Esophagus mucosa (tissue), 1 donor: Measurements from ENCODE around the gene MERTK. TPM values are rescaled to one million over a fixed set of nuclear protein-coding genes. Genes with fewer than 3 reads are reported as not detected.
A peak's percentile ranks its signal among the peaks of the same experiment; 100 is the strongest.
"Not testable (repeated sequence)": the region's sequence is repeated elsewhere in the genome, so short reads cannot be mapped to it uniquely, and the experiment has no call there.

ENCODE experiments used
- ATAC-seq: fragments of 200-7000 bp; cut with Tn5 transposase; one replicate; pipeline ENCODE4 v1.9.1; 2020
- total RNA-seq: library from RNA; stranded (reverse); gene quantifications from one replicate; pipeline ENCODE4 v1.2.4, GENCODE V29; 2023
- donor health status: DM: yes; HTN: yes; CAD: no.

Gene MERTK
- total RNA-seq, 1 donor from 2014 or later = 5.4 TPM

- ATAC-seq = no peak
These were observed 120.4 kb downstream of the MERTK start for GRCh38 chr2:112018846-112019245.

GRCh38 chr2:112019569-112019982 is 121.2 kb downstream of the MERTK start:
- ATAC-seq = no peak

GRCh38 chr2:112020561-112020960 is 122.2 kb downstream of the MERTK start:
- ATAC-seq = no peak

- no peak for ATAC-seq
These were observed 122.9 kb downstream of the MERTK start for GRCh38 chr2:112021290-112021689.

GRCh38 chr2:112021781-112022231 is 123.4 kb downstream of the MERTK start:
- no peak for ATAC-seq

GRCh38 chr2:112023707-112024106 is 125.3 kb downstream of the MERTK start:
- no peak for ATAC-seq

- no peak for ATAC-seq
These were observed 125.8 kb downstream of the MERTK start for GRCh38 chr2:112024231-112024630.

GRCh38 chr2:112024896-112025491 is 126.6 kb downstream of the MERTK start:
- ATAC-seq = no peak

GRCh38 chr2:112026509-112026908 is 128.1 kb downstream of the MERTK start:
- no peak for ATAC-seq

GRCh38 chr2:112027767-112028166 is 129.4 kb downstream of the MERTK start:
- ATAC-seq = no peak

- ATAC-seq = no peak
These were observed 130.8 kb downstream of the MERTK start for GRCh38 chr2:112029164-112029563.

GRCh38 chr2:112031473-112032223 is 133.2 kb downstream of the MERTK start:
- peak; percentile 85 for ATAC-seq

GRCh38 chr2:112032224-112032586 is 133.8 kb downstream of the MERTK start:
- ATAC-seq = peak; percentile 54

GRCh38 chr2:112032689-112033465 is 134.5 kb downstream of the MERTK start:
- peak; percentile 67 for ATAC-seq

GRCh38 chr2:112033600-112033999 is 135.2 kb downstream of the MERTK start:
- no peak for ATAC-seq

GRCh38 chr2:112034924-112035323 is 136.5 kb downstream of the MERTK start:
- ATAC-seq = no peak

- no peak for ATAC-seq
These were observed 137.4 kb downstream of the MERTK start for GRCh38 chr2:112035786-112036185.

- not testable (repeated sequence) for ATAC-seq
These were observed 141.1 kb downstream of the MERTK start for GRCh38 chr2:112039556-112039955.

GRCh38 chr2:112040066-112040465 is 141.7 kb downstream of the MERTK start:
- not testable (repeated sequence) for ATAC-seq

GRCh38 chr2:112041460-112041859 is 143.1 kb downstream of the MERTK start:
- not testable (repeated sequence) for ATAC-seq

GRCh38 chr2:112045446-112046014 is 147.1 kb downstream of the MERTK start:
- ATAC-seq = no peak

GRCh38 chr2:112046231-112046630 is 147.8 kb downstream of the MERTK start:
- no peak for ATAC-seq
